A549 (cell line): Measurements from ENCODE around the gene GARIN6. TPM values are rescaled to one million over a fixed set of nuclear protein-coding genes. Genes with fewer than 3 reads are reported as not detected.

Source experiments
- ATAC-seq, 2 experiments: fragments of 200-7000 bp in 1 of 2; fragments of >200 bp in 1 of 2; cut with Nextera tagmentation in 1 of 2; cut with Tn5 transposase in 1 of 2; 3 replicates each; pipeline versions ENCODE4 v1.8.0 to v1.9.1; 2018 to 2020; ENCODE audit warnings: mild to moderate bottlenecking in 1 of 2, moderate library complexity in 1 of 2
- CTCF ChIA-PET: fragments of 300-600 bp; sonication (Branson Sonifier 250); formaldehyde crosslinking; extraction: SDS; loops from one replicate; lab custom pipeline; 2021; ENCODE audit warnings: antibody characterized with exemption, inconsistent platforms; lab: Yijun Ruan, JAX
- POLR2A ChIA-PET: fragments of 350-600 bp; formaldehyde crosslinking; extraction: SDS; loops from one replicate; lab custom pipeline; 2021; ENCODE audit warnings: antibody characterized with exemption, inconsistent platforms; lab: Yijun Ruan, JAX
- DNase-seq, 2 experiments: peaks; one replicate each; pipeline versions ENCODE4 v3.0.0 to v3.0.0-alpha.2; 2011 to 2016; ENCODE audit warnings: low read depth in 1 of 2, low spot score in 1 of 2
- FAIRE-seq: peaks from 2 replicates; lab custom pipeline; 2011; peaks lifted over from hg19 to GRCh38; lab: Jason Lieb, UNC
- H3K27ac ChIP-seq, 2 experiments: fragments of >200 bp; sonication (Bioruptor Twin); formaldehyde crosslinking; 3 replicates each; pipeline ENCODE4 v1.5.1; 2016 to 2017
- H3K4me1 ChIP-seq: fragments of >200 bp; sonication (Bioruptor Twin); formaldehyde crosslinking; 3 replicates; pipeline ENCODE4 v1.6.1; 2016
- H3K4me2 ChIP-seq: fragments of >200 bp; sonication (Bioruptor Twin); formaldehyde crosslinking; 3 replicates; pipeline ENCODE4 v1.6.1; 2016
- H3K4me3 ChIP-seq: fragments of >200 bp; sonication (Bioruptor Twin); formaldehyde crosslinking; 3 replicates; pipeline ENCODE4 v1.5.1; 2016
- H3K9me3 ChIP-seq: fragments of >200 bp; sonication (Bioruptor Twin); formaldehyde crosslinking; 3 replicates; pipeline ENCODE4 v1.6.1; 2016
- CEBPB ChIP-seq, 2 experiments: fragments of >200 bp in 1 of 2; sonication (Bioruptor Twin) in 1 of 2; formaldehyde crosslinking in 1 of 2; IDR thresholded peaks; 2 replicates each; pipeline ENCODE4 v1.6.1; 2012 to 2016
- EHF ChIP-seq: fragments of 250-450 bp; sonication (Bioruptor Pico); IDR thresholded peaks from 2 replicates; pipeline ENCODE4 v1.5.0; 2020; ENCODE audit warnings: mild to moderate bottlenecking
- EHMT2 ChIP-seq: fragments of 200-600 bp; sonication (generic); IDR thresholded peaks from 2 replicates; pipeline ENCODE4 v1.6.1; 2016; ENCODE audit warnings: antibody characterized with exemption, low read depth, mild to moderate bottlenecking, moderate library complexity
- ELK1 ChIP-seq: fragments of 150-350 bp; IDR thresholded peaks from 2 replicates; pipeline ENCODE4 v1.6.1; 2014; ENCODE audit warnings: low read depth, mild to moderate bottlenecking, low read length
- ESRRA ChIP-seq: fragments of 150-350 bp; IDR thresholded peaks from 2 replicates; pipeline ENCODE4 v1.6.1; 2014; ENCODE audit warnings: mild to moderate bottlenecking, low read length, borderline replicate concordance
- GATA3 ChIP-seq: IDR thresholded peaks from 2 replicates; pipeline ENCODE4 v1.6.1; 2012; ENCODE audit warnings: borderline replicate concordance
- HEYL ChIP-seq: fragments of 250-450 bp; sonication (Bioruptor Pico); IDR thresholded peaks from 2 replicates; pipeline ENCODE4 v1.8.0; 2021; ENCODE audit warnings: mild to moderate bottlenecking, moderate library complexity
- HMGXB4 ChIP-seq: fragments of 250-450 bp; sonication (Bioruptor Pico); IDR thresholded peaks from 2 replicates; pipeline ENCODE4 v1.5.0; 2021; ENCODE audit warnings: mild to moderate bottlenecking, moderate library complexity, borderline replicate concordance
- KDM1A ChIP-seq: fragments of 200-600 bp; sonication (generic); IDR thresholded peaks from 2 replicates; pipeline ENCODE4 v1.6.1; 2016; ENCODE audit warnings: low read depth, mild to moderate bottlenecking
- MAFK ChIP-seq: fragments of 450-650 bp; IDR thresholded peaks from 2 replicates; pipeline ENCODE4 v1.6.1; 2014; ENCODE audit not compliant: partially characterized antibody
- MAX ChIP-seq: IDR thresholded peaks from 2 replicates; pipeline ENCODE4 v1.6.1; 2012
- NFE2L2 ChIP-seq: fragments of 150-350 bp; conservative IDR thresholded peaks from 2 replicates; pipeline ENCODE4 v1.6.1; 2014; ENCODE audit warnings: low read length
- PBX3 ChIP-seq: IDR thresholded peaks from 2 replicates; pipeline ENCODE4 v1.6.1; 2012
- POLR2A ChIP-seq: IDR thresholded peaks from 2 replicates; pipeline ENCODE4 v1.6.1; 2012; ENCODE audit warnings: mild to moderate bottlenecking, low read length
- POLR2AphosphoS2 ChIP-seq: conservative IDR thresholded peaks from 2 replicates; pipeline ENCODE4 v1.6.1; 2012; ENCODE audit warnings: low read length, improper control_type of control experiment, inconsistent platforms
- RAD21 ChIP-seq, 2 experiments: fragments of >200 bp in 1 of 2; sonication (Bioruptor Twin) in 1 of 2; formaldehyde crosslinking in 1 of 2; IDR thresholded peaks in 1 of 2; conservative IDR thresholded peaks in 1 of 2; 2 replicates in 1 of 2; 3 replicates in 1 of 2; pipeline ENCODE4 v1.6.1; 2012 to 2018; ENCODE audit warnings: inconsistent platforms in 1 of 2
- REST ChIP-seq: fragments of 200-600 bp; sonication (generic); IDR thresholded peaks from 2 replicates; pipeline ENCODE4 v1.6.1; 2016; ENCODE audit warnings: antibody characterized with exemption, mild to moderate bottlenecking, moderate library complexity
- SMC3 ChIP-seq: fragments of >200 bp; sonication (Bioruptor Twin); formaldehyde crosslinking; IDR thresholded peaks from 3 replicates; pipeline ENCODE4 v1.6.1; 2018; ENCODE audit warnings: inconsistent platforms
- TP53 ChIP-seq: fragments of 250-450 bp; sonication (Bioruptor Pico); IDR thresholded peaks from 2 replicates; pipeline ENCODE4 v1.5.0; 2021; ENCODE audit warnings: mild to moderate bottlenecking, moderate library complexity
- WGBS: methylation state at CpG from one replicate; pipeline ENCODE4 v1.1.6; 2017; ENCODE audit errors: missing lambda C conversion rate; 5-methylcytosine and 5-hydroxymethylcytosine counted together
- polyA plus RNA-seq, 4 experiments: library from polyadenylated mRNA; depleted of rRNA in 3 of 4; stranded (reverse); fragments of >200 nt; fragmentation: RNase III in 1 of 4; extraction: RNeasy Plus Mini Kit Qiagen cat#74134 plus additional on column Dnase treatment in 1 of 4; gene quantifications; 2 replicates in 3 of 4; 3 replicates in 1 of 4; pipeline ENCODE4 v1.2.3, GENCODE V29; 2011 to 2017

The GARIN6 gene
- polyA plus RNA-seq, 2 of the 4 experiments (the other 2 are of a cell fraction) = not detected

GRCh38 chr12:99680276-99680675 lies 32.7 kb downstream of the GARIN6 start:
- Histone ChIP-seq H3K4me3 (no peak overlapping the region), H3K9me3 (no peaks in the 10 kb centered on the region), H3K27ac (no peak overlapping the region), H3K4me2 (no peak overlapping the region)
- ATAC-seq = no peak
- WGBS = 1% methylated on average over 4 of the region's 4 CpGs
- no peak for DNase-seq
- TF ChIP-seq SMC3 (no peak), MAX (no peak), ESRRA (no peak), POLR2AphosphoS2 (no peak), TP53 (CRISPR knock-in tag) (no peak), EHF (CRISPR knock-in tag) (no peak), RAD21 (conservative IDR thresholded peaks at IDR 0.05 in 1 of 2, IDR thresholded peaks at IDR 0.05 in 1 of 2) (no peak), GATA3 (no peak), CEBPB (IDR thresholded peaks at IDR 0.05) (no peak), NFE2L2 (no peak), KDM1A (no peak)
- TF ChIP-seq, all 56 proteins: peak for 0
- H3K4me1 ChIP-seq = no peaks in the 10 kb centered on the region
- ChIA-PET POLR2A (no interaction called here), CTCF (no interaction called here)
- FAIRE-seq = no peak

GRCh38 chr12:99686142-99686541 lies 38.6 kb downstream of the GARIN6 start:
- Histone ChIP-seq H3K4me1 (no peaks in the 10 kb centered on the region), H3K4me2 (no peak overlapping the region), H3K4me3 (no peak overlapping the region), H3K9me3 (no peaks in the 10 kb centered on the region), H3K27ac (no peak overlapping the region)
- CTCF ChIA-PET = no interaction called here
- no peak for TF ChIP-seq POLR2A
- no peak for TF ChIP-seq PBX3
- TF ChIP-seq NFE2L2 = no peak
- no peak for TF ChIP-seq HEYL (CRISPR knock-in tag)
- no peak for TF ChIP-seq EHMT2
- TF ChIP-seq REST = no peak
- no peak for TF ChIP-seq ELK1
- TF ChIP-seq HMGXB4 (CRISPR knock-in tag) = no peak
- TF ChIP-seq ESRRA = no peak
- TF ChIP-seq MAX = no peak
- TF ChIP-seq MAFK = no peak
- WGBS = 5% methylated on average over 1 of the region's 1 CpG
- FAIRE-seq (no peak), ATAC-seq (no peak), DNase-seq (no peak)
- POLR2A ChIA-PET = no interaction called here
